Endothelial cell of umbilical vein (primary cell): ENCODE data around the gene PLB1. TPM values are rescaled to one million over a fixed set of nuclear protein-coding genes. Genes with fewer than 3 reads are reported as not detected.
A peak's percentile ranks its signal among the peaks of the same experiment; 100 is the strongest.

ENCODE experiments used
- BruUV-seq: library from RNA; stranded (reverse); fragments of 400-500 nt; replicated peaks from 2 replicates; lab custom pipeline; 2021; lab: Mats Ljungman, UMichigan
- CTCF ChIA-PET: fragments of 300-600, 350-600 bp; sonication (Branson Sonifier 250); formaldehyde crosslinking; loops from one replicate; lab custom pipeline; 2021; ENCODE audit warnings: antibody characterized with exemption, inconsistent platforms; lab: Charles Lee
- POLR2A ChIA-PET: fragments of 300-600, 350-600 bp; sonication (Branson Sonifier 250); formaldehyde crosslinking; loops from one replicate; lab custom pipeline; 2021; ENCODE audit warnings: antibody characterized with exemption, inconsistent platforms; lab: Charles Lee
- DNase-seq: peaks from one replicate; pipeline ENCODE4 v3.0.0-alpha.2; 2011; ENCODE audit warnings: low read depth, low spot score
- FAIRE-seq: peaks from 2 replicates; lab custom pipeline; 2011; peaks lifted over from hg19 to GRCh38; lab: Jason Lieb, UNC
- H2AFZ ChIP-seq: 2 replicates; pipeline ENCODE4 v1.6.0; 2012; ENCODE audit warnings: low read depth, low read length, control low read depth, inconsistent platforms
- H3K27ac ChIP-seq: 2 replicates; pipeline ENCODE4 v1.5.1; 2011; ENCODE audit warnings: low read depth, mild to moderate bottlenecking, control low read depth, low read length, moderate library complexity; ENCODE audit not compliant: insufficient read depth
- H3K27me3 ChIP-seq, 2 experiments: 2 replicates each; pipeline versions ENCODE4 v1.6.0 to v1.6.1; 2011; ENCODE audit warnings: low read length in 2 of 2, mixed read lengths in 1 of 2; ENCODE audit not compliant: control insufficient read depth in 2 of 2, insufficient read depth in 2 of 2
- H3K36me3 ChIP-seq, 2 experiments: 2 replicates in 1 of 2; 3 replicates in 1 of 2; pipeline ENCODE4 v1.5.1; 2011; ENCODE audit warnings: low read length in 2 of 2, mild to moderate bottlenecking in 1 of 2, moderate library complexity in 1 of 2; ENCODE audit not compliant: control insufficient read depth in 2 of 2, insufficient read depth in 2 of 2; ENCODE audit errors: extremely low read depth in 1 of 2
- H3K4me1 ChIP-seq: 3 replicates; pipeline ENCODE4 v1.5.1; 2011; ENCODE audit warnings: mild to moderate bottlenecking, low read length; ENCODE audit not compliant: control insufficient read depth, insufficient read depth; ENCODE audit errors: extremely low read depth
- H3K4me2 ChIP-seq: 2 replicates; pipeline ENCODE4 v1.6.1; 2011; ENCODE audit warnings: low read length, control low read depth, mixed read lengths; ENCODE audit not compliant: insufficient read depth
- H3K4me3 ChIP-seq, 3 experiments: fragments of 200-600 bp in 1 of 3; sonication (generic), shearing (Covaris generic) in 1 of 3; replicated peaks in 1 of 3; 2 replicates each; pipeline ENCODE4 v1.5.1; 2011 to 2016; ENCODE audit warnings: control low read depth in 3 of 3, low read length in 3 of 3, mild to moderate bottlenecking in 2 of 3, inconsistent platforms in 1 of 3, low read depth in 1 of 3, moderate library complexity in 1 of 3; ENCODE audit not compliant: insufficient read depth in 1 of 3
- H3K79me2 ChIP-seq: 2 replicates; pipeline ENCODE4 v1.6.0; 2012; ENCODE audit warnings: low read length, inconsistent platforms; ENCODE audit not compliant: control insufficient read depth, insufficient read depth
- H3K9ac ChIP-seq: replicated peaks from 2 replicates; pipeline ENCODE3; 2011; ENCODE audit warnings: low read length, control low read depth; ENCODE audit not compliant: insufficient read depth; ENCODE audit errors: extremely low read depth
- H3K9me1 ChIP-seq: replicated peaks from 3 replicates; pipeline ENCODE4 v1.6.0; 2011; ENCODE audit warnings: mild to moderate bottlenecking, low read length; ENCODE audit not compliant: control insufficient read depth, insufficient read depth; ENCODE audit errors: extremely low read depth
- H3K9me3 ChIP-seq: replicated peaks from 2 replicates; pipeline ENCODE4 v1.5.1; 2012; ENCODE audit warnings: low read length, inconsistent platforms; ENCODE audit not compliant: control insufficient read depth, insufficient read depth
- H4K20me1 ChIP-seq: replicated peaks from 2 replicates; pipeline ENCODE3; 2011; ENCODE audit warnings: mild to moderate bottlenecking, low read length; ENCODE audit not compliant: control insufficient read depth, insufficient read depth; ENCODE audit errors: extremely low read depth
- CTCF ChIP-seq, 2 donors: IDR thresholded peaks; 1 replicate in 1 of 2; 2 replicates in 1 of 2; pipeline ENCODE4 v1.5.1; 2011; ENCODE audit warnings: low read length in 2 of 2, mild to moderate bottlenecking in 2 of 2, moderate library complexity in 2 of 2, control low read depth in 1 of 2, inconsistent platforms in 1 of 2, low read depth in 1 of 2; ENCODE audit not compliant: insufficient read depth in 1 of 2; ENCODE audit errors: extremely low read depth in 1 of 2
- POLR2A ChIP-seq: IDR thresholded peaks from 2 replicates; pipeline ENCODE4 v1.6.1; 2012; ENCODE audit warnings: low read depth, mild to moderate bottlenecking, control low read depth, low read length
- dilution Hi-C: fragments of 300-500 bp; cut with MboI; formaldehyde crosslinking; loops from one replicate; pipeline ENCODE4 v1.15.0; 2019; ENCODE audit warnings: low sequenced_read_pairs; ENCODE audit not compliant: extremely low pct_ligation_motif_present
- intact Hi-C: fragments of 100-400 bp; cut with micrococcal nuclease; formaldehyde crosslinking; loops from one replicate; pipeline ENCODE4 v1.10.0; 2022
- polyA plus RNA-seq, 4 experiments: library from polyadenylated mRNA; depleted of rRNA in 3 of 4; stranded (reverse) in 3 of 4; unstranded in 1 of 4; fragments of >200 nt; gene quantifications; 2 replicates each; pipeline versions ENCODE4 v1.2.1 to v1.2.3, GENCODE V29; 2011 to 2012; ENCODE audit warnings: missing spikeins in 1 of 4
- total RNA-seq: library from RNA; stranded (reverse); gene quantifications from 2 replicates; pipeline ENCODE4 v1.2.3, GENCODE V29; 2021

Gene PLB1
- total and polyA plus RNA-seq, 2 donors (not counting 3 experiments of a cell fraction or from before 2014, with no cell fraction given), result 0.75 to 0.80 TPM

GRCh38 chr2:28451793-28452533 lies 43.9 kb upstream of the PLB1 start:
- no peaks in the 10 kb centered on the region for H3K9me3 ChIP-seq
- H3K4me1 ChIP-seq, result peaks cover 14% of the 10 kb centered on the region
- ChIA-PET POLR2A (no interaction called here), CTCF (interaction anchor here (0.5 to 2.7 kb wide), 23 partner anchors 8 to 770 kb away, joined by 3 to 20 read pairs (median 5); no protein-coding TSS in a partner anchor)
- no peak overlapping the region for H3K27ac ChIP-seq
- BruUV-seq, result no TSS peak
- dilution Hi-C loops, result no loop called here
- H2AFZ ChIP-seq, result no peak overlapping the region
- FAIRE-seq (no peak), DNase-seq (no peak)
- H3K27me3 ChIP-seq, result no peaks in the 10 kb centered on the region
- H3K9me1 ChIP-seq, result no peaks in the 10 kb centered on the region
- no peaks in the 10 kb centered on the region for H3K36me3 ChIP-seq
- no peak overlapping the region for H3K4me2 ChIP-seq
- no peak for TF ChIP-seq CTCF (IDR thresholded peaks at IDR 0.05; ENCODE audit: extremely low read depth in 1 of 2, insufficient read depth in 1 of 2, low read depth in 1 of 2, low read length in 2 of 2)
- H3K79me2 ChIP-seq, result no peaks in the 10 kb centered on the region
- intact Hi-C loops, result loop anchor here (1.0 to 10.0 kb wide), 10 partner anchors 42 to 769 kb away; no protein-coding TSS in a partner anchor
- no peak overlapping the region for H3K9ac ChIP-seq
- H3K4me3 ChIP-seq, result no peak overlapping the region
- H4K20me1 ChIP-seq, result no peaks in the 10 kb centered on the region

DNA sequence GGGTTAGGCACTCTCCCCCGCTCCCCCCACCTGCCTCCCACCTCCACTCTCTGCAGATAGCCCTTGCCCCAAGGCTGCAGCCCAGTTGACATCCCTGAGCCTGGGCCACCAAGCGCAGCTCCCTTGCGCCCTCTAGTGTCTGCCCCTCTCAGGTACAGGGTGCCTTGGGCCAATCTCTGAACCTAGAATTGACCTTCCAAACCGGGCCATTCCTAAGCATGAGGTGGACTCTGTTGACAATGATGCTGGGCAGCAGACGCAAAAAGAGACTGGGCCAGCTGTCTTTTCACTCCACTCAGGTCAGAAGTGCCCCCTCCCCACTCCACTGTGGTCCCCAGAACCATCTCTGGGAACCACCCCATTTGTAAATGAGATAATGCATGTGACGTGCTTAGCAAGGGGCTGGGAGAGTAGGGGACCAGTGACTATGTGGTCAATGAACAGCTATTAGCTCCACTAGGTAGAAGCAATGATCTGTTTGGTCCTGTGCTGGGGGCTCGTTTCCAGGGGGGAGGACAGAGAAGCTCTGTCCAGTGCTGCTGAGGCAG lies 43.3 kb upstream of the PLB1 start:
- Histone ChIP-seq H3K27me3 (no peaks in the 10 kb centered on the region), H2AFZ (no peak overlapping the region), H3K9ac (no peak overlapping the region), H3K9me1 (no peaks in the 10 kb centered on the region), H3K4me1 (peaks cover 14% of the 10 kb centered on the region), H3K9me3 (no peaks in the 10 kb centered on the region), H4K20me1 (no peaks in the 10 kb centered on the region), H3K36me3 (no peaks in the 10 kb centered on the region), H3K27ac (no peak overlapping the region), H3K4me2 (no peak overlapping the region), H3K4me3 (no peak overlapping the region), H3K79me2 (no peaks in the 10 kb centered on the region)
- dilution Hi-C loops, result no loop called here
- no TSS peak for BruUV-seq
- ChIA-PET CTCF (interaction anchor here (0.5 to 2.7 kb wide), 23 partner anchors 9 to 771 kb away, joined by 3 to 20 read pairs (median 5); no protein-coding TSS in a partner anchor), POLR2A (interaction anchor here (0.5 kb wide), 1 partner anchor 56 kb away, joined by 3 read pairs; no protein-coding TSS in a partner anchor)
- DNase-seq, result peak; percentile 58
- TF ChIP-seq CTCF (IDR thresholded peaks at IDR 0.05; ENCODE audit: extremely low read depth in 1 of 2, insufficient read depth in 1 of 2, low read depth in 1 of 2, low read length in 2 of 2) (peak; percentile 94 to 96), POLR2A (no peak)
- intact Hi-C loops, result loop anchor here (1.0 to 10.0 kb wide), 10 partner anchors 42 to 769 kb away; no protein-coding TSS in a partner anchor
- FAIRE-seq, result peak; percentile 89
